HG03565 (cell line): ENCODE data around the gene ZDBF2.
A peak's percentile ranks its signal among the peaks of the same experiment; 100 is the strongest.
"Not testable (repeated sequence)": the region's sequence is repeated elsewhere in the genome, so short reads cannot be mapped to it uniquely, and the experiment has no call there.

Experiments
- ATAC-seq: cut with Tn5 transposase; IDR thresholded peaks from one replicate; pipeline ENCODE4 v1.9.1; 2021; ENCODE audit warnings: mild to moderate bottlenecking, moderate library complexity; ENCODE audit not compliant: unreplicated experiment

The ZDBF2 gene

GRCh38 chr2:206274434-206275311 lies at the start of gene ZDBF2:
Gene ZDBF2, plus strand, starts transcription at chr2:206274663. Its CDS starts 7,187 bp downstream, at chr2:206281850.
- ATAC-seq = peak; percentile 62

GRCh38 chr2:206225435-206226232 lies 48.8 kb upstream of the ZDBF2 start:
- peak; percentile 97 for ATAC-seq

GRCh38 chr2:206228636-206229035 lies 45.8 kb upstream of the ZDBF2 start:
- ATAC-seq = not testable (repeated sequence)

DNA sequence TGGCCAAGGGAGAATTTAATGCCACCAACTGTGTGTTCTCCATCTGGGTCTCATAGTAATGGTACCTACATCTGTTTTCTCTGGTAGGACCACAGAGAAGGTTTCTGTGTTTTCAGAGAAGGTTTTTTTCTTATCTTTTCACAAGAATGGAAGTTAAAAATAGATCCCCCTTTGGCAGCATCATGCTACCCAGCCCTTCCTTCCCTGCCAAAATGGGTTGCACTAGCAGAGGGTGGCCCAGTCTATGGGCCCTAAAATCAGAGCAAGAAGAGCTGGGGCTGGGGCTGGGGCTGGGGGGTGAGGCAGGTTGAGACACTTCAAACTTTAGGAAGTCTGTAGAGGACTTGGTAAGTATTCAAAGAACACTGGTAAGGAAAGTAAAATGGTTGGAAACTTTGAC lies 44.8 kb upstream of the ZDBF2 start:
- ATAC-seq = no peak

DNA sequence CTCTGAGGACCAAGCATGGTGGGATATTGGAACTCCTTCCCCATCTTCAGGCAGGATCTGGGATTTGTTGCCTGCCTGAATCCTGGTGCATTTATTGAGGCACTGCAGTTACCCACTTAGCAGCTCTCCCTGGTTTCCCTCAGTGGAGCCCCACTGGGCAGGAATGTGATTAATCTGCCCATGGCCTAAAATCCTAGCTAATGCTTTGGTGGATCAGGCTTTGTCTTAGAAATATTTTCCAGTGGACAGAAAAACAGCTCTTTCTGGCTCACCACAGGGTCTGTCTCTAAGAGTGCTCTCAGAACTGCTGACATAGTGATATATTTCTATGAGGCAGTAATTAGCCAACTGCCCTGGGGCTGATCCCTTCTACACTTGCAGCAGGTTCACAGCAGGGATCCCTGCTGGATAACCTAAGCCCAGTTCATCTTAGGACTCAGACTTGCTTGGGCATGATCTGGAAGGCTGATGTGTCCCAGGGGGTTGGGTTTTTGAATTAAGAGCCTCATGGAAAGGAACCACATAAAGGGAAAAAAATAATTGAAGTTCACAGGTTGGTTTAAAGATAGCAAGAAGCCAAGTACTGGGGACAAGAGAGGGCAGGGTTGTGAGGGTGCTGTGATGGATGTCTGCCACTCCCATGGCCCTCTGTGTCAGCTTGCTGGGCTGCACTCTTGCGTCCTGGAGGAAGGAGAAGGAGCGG lies 44.3 kb upstream of the ZDBF2 start:
- no peak for ATAC-seq

- no peak for ATAC-seq
These were observed 42.7 kb upstream of the ZDBF2 start for GRCh38 chr2:206231669-206232286.

- no peak for ATAC-seq
These were observed 42.0 kb upstream of the ZDBF2 start for GRCh38 chr2:206232287-206233035.

DNA sequence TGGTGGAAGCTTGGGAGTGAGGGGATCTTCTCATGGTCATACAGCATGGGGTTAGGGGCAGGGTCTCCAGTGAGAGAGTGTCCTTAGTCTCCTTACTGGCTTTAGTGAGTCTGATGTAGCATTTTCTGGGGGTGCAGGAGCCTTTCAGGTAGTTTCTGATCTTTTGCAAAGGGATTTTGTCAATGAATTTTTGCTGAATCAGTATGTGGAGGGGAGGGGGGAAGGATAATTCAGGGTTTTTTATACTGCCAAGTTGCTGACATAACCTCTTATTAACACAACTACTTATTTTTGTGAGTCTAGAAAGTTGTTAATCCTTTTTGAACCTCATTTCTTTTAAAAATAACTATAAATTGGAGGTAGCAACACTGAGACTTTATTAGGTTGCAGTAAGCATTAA lies 35.3 kb upstream of the ZDBF2 start:
- no peak for ATAC-seq

- no peak for ATAC-seq
These were observed 34.1 kb upstream of the ZDBF2 start for GRCh38 chr2:206240327-206240726.

GRCh38 chr2:206241736-206242135 lies 32.7 kb upstream of the ZDBF2 start:
- ATAC-seq = no peak

- ATAC-seq = peak; percentile 41
These were observed 29.2 kb upstream of the ZDBF2 start for GRCh38 chr2:206245265-206245672.

- ATAC-seq = peak; percentile 35
These were observed 24.2 kb upstream of the ZDBF2 start for GRCh38 chr2:206250041-206250897.

DNA sequence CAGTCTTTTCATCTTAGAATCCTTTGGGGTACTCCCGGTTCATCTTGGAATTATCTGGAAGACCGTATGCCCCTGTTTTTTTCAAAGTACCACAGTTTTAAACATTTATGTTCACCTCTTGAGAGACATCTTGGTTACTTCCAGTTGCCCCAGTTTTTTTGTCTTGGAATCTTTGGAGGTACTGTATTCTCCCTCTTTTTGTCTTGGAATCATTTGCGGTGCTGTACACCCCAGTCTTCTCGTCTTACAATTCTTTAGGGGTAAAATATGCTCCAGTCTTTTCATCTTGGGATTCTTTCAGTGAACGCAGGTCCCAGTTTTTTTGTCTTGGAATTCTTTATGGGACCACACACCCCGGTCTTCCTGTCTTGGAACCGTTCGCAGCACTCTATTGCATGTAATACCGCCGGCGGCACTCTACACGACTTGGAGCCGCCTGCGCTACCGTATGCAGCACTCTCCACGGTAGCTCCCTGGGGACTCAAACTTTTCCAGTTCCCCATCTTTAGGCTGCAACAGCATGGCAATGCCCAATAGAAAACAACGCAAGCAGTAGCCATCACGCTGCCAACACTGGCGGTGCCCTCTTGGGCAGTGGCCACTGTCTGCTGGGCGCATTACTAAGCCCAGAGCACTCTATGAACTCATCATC lies 21.2 kb upstream of the ZDBF2 start:
- ATAC-seq = no peak

- ATAC-seq = no peak
These were observed 20.7 kb upstream of the ZDBF2 start for GRCh38 chr2:206253777-206254166.

DNA sequence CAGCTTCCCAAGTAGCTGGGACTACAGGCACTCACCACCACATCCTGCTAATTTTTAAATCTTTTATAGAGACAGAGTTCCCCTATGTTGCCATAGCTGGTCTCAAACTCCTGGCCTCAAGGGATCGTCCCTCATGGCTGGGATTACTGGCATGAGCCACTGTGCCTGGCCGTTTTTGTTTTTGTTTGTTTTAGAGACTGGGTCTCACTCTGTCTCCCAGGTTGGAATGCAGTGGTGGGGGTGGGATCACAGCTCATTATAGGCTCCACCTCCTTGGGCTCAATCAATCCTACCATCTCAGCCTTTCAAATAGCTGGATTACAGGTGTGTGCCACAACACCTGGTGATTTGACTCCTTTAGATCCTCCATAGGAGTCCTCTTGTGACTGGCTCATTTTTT lies 19.5 kb upstream of the ZDBF2 start:
- ATAC-seq = no peak

DNA sequence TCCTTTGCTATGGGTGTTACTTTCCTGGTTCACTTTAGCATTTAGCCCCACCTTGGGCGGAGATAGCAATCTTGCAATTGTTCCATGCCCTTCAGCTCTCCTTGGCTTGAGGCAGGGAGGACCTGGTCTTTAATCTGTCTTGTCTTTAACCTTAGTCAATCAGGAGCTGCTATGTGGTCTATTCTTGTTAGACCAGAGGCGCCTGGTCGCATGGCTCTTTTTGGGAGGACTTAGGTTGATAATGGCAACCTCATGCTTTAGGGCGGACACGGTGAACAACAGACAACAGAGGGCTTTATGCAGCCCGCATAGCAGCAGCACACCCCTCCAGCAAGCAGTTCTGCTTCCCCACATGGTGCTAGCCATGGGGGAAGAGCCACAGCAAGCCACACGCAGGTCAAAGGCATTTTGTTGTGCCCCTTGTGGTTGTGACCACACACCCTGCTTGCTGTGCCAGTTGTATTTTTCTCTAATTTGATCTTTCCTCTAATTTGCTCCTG lies 17.7 kb upstream of the ZDBF2 start:
- no peak for ATAC-seq

DNA sequence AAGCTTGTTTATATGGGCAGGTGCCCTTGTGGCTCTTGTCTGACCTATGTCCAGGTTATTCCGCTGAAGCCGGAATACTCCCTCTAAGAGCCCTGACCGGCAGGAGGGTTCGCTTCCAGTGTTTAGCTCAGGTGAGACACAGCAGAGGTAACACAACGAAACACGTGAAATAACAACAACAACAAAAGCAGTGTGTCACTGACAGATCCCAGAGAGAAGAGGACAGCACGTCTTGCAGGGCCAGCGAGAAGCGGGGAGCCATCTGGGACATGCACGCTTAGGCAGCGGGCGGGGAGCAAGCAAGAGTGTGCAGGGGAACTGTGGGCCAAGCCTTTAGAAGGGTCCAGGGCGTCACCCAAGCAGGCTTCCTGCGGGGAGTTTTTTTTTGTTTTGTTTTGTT lies 17.1 kb upstream of the ZDBF2 start:
- ATAC-seq = no peak

DNA sequence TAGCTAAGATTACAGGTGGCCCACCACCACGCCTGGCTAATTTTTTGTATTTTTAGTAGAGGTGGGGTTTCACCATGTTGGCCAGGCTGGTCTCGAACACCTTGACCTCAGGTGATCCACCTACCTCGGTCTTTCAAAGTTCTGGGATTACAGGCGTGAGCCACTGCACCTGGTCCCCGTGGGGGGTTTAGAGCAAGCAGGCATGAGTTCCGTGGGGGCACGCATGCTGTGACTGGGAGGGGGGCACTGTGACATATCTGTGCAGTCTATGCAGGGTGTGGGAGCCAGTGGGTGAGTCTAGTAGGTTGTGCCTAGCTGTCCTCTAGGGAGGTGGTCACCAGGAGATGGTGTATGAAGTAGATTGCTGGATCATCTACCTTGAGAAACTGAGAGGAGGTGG lies 16.6 kb upstream of the ZDBF2 start:
- no peak for ATAC-seq

DNA sequence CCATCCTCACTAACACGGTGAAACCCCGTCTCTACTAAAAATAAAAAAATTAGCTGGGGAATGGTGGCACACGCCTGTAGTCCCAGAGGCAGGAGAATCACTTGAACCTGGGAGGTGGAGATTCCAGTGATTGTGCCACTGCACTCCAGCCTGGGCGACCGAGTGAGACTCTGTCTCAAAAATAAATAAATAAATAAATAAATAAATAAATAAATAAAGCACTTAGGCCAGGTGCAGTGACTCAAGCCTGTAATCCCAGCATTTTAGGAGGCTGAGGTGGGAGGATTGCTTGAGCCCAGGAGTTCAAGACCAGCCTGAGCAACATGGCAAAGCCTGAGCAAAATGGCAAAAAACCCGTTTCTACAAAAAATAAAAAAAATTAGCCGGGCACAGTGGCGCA lies 15.8 kb upstream of the ZDBF2 start:
- ATAC-seq = not testable (repeated sequence)
